ENCODE measurements around the gene SHB.

GRCh38 chr9:37999588-38000189, 69.3 kb downstream of the SHB start:
- TF ChIP-seq CTCF (IDR thresholded peaks at IDR 0.05; ENCODE audit: control extremely low read depth in 1 of 3, insufficient read depth in 1 of 3, low read depth in 1 of 3, low read length in 3 of 3) (no peak), EP300 (IDR thresholded peaks at IDR 0.05; ENCODE audit: borderline replicate concordance in 1 of 2, low read depth in 2 of 2, low read length in 2 of 2) (no peak), RAD21 (IDR thresholded peaks at IDR 0.05 in 1 of 2, conservative IDR thresholded peaks at IDR 0.05 in 1 of 2; ENCODE audit: low read depth in 2 of 2, low read length in 2 of 2) (no peak), TAF1 (IDR thresholded peaks at IDR 0.05; ENCODE audit: low read depth, low read length) (no peak), ATF2 (IDR thresholded peaks at IDR 0.05; ENCODE audit: low read length) (no peak), EZH2 (IDR thresholded peaks at IDR 0.05; ENCODE audit: low read depth, low read length, severe bottlenecking) (no peak)
